GM12878 (cell line): ENCODE measurements around the gene EHBP1. TPM values are rescaled to one million over a fixed set of nuclear protein-coding genes. Genes with fewer than 3 reads are reported as not detected.
"Not testable (repeated sequence)": the region's sequence is repeated elsewhere in the genome, so short reads cannot be mapped to it uniquely, and the experiment has no call there.

Experiments
- ATAC-seq: fragments of 200-7000 bp; cut with Tn5 transposase; 3 replicates; pipeline ENCODE4 v1.9.1; 2020; ENCODE audit warnings: mild to moderate bottlenecking, moderate library complexity
- BruUV-seq: library from RNA; stranded (reverse); fragments of 400-500 nt; replicated peaks from 2 replicates; lab custom pipeline; 2021; lab: Mats Ljungman, UMichigan
- CTCF ChIA-PET: fragments of 300-600 bp; sonication (Branson Sonifier 250); formaldehyde crosslinking; extraction: SDS; loops from one replicate; lab custom pipeline; 2021; ENCODE audit warnings: inconsistent platforms; lab: Yijun Ruan, JAX
- POLR2A ChIA-PET: fragments of 350-600 bp; formaldehyde crosslinking; extraction: SDS; loops from one replicate; lab custom pipeline; 2021; ENCODE audit warnings: inconsistent platforms; lab: Charles Lee
- RAD21 ChIA-PET: fragments of 300-600 bp; sonication (Branson Sonifier 250); formaldehyde crosslinking; loops from one replicate; lab custom pipeline; 2023; ENCODE audit warnings: antibody characterized with exemption; ENCODE audit not compliant: unreplicated experiment; lab: Charles Lee
- SMC1A ChIA-PET: fragments of 300-600 bp; sonication (Branson Sonifier 250); formaldehyde crosslinking; loops from one replicate; lab custom pipeline; 2023; ENCODE audit not compliant: unreplicated experiment, uncharacterized antibody; lab: Charles Lee
- DNase-seq: peaks from one replicate; pipeline ENCODE4 v3.0.0-alpha.2; 2011; ENCODE audit warnings: low read depth, low spot score
- FAIRE-seq: peaks from 3 replicates; lab custom pipeline; 2011; peaks lifted over from hg19 to GRCh38; lab: Jason Lieb, UNC
- H2AFZ ChIP-seq: 2 replicates; pipeline ENCODE4 v1.6.0; 2011; ENCODE audit warnings: low read depth, low read length, control low read depth; ENCODE audit not compliant: control insufficient read depth
- H3K27ac ChIP-seq: 2 replicates; pipeline ENCODE4 v1.5.1; 2011; ENCODE audit warnings: control low read depth; ENCODE audit not compliant: control insufficient read depth, insufficient read depth
- H3K27me3 ChIP-seq, 2 experiments: replicated peaks in 1 of 2; 2 replicates each; pipeline versions ENCODE4 v1.6.0 to v1.6.1; 2011; ENCODE audit warnings: low read length in 1 of 2; ENCODE audit not compliant: control insufficient read depth in 2 of 2, insufficient read depth in 2 of 2
- H3K36me3 ChIP-seq, 2 experiments: 2 replicates each; pipeline ENCODE4 v1.5.1; 2011; ENCODE audit warnings: low read length in 1 of 2; ENCODE audit not compliant: control insufficient read depth in 2 of 2, insufficient read depth in 2 of 2
- H3K4me1 ChIP-seq: 2 replicates; pipeline ENCODE4 v1.6.1; 2011; ENCODE audit warnings: mild to moderate bottlenecking, low read length, moderate library complexity, mixed read lengths; ENCODE audit not compliant: control insufficient read depth, insufficient read depth
- H3K4me2 ChIP-seq: 2 replicates; pipeline ENCODE4 v1.6.0; 2011; ENCODE audit warnings: control low read depth; ENCODE audit not compliant: control insufficient read depth, insufficient read depth
- H3K4me3 ChIP-seq: fragments of 200-600 bp; sonication (generic); 2 replicates; pipeline ENCODE4 v1.5.1; 2016
- H3K79me2 ChIP-seq: 2 replicates; pipeline ENCODE4 v1.6.0; 2011; ENCODE audit warnings: low read length; ENCODE audit not compliant: control insufficient read depth, insufficient read depth
- H3K9ac ChIP-seq: 2 replicates; pipeline ENCODE4 v1.8.0; 2011; ENCODE audit warnings: low read length, control low read depth, mixed read lengths; ENCODE audit not compliant: control insufficient read depth, insufficient read depth
- H3K9me3 ChIP-seq: replicated peaks from 3 replicates; pipeline ENCODE4 v1.5.1; 2011; ENCODE audit warnings: mild to moderate bottlenecking, low read length; ENCODE audit not compliant: control insufficient read depth, insufficient read depth
- H4K20me1 ChIP-seq: 2 replicates; pipeline ENCODE4 v1.6.0; 2011; ENCODE audit not compliant: control insufficient read depth, insufficient read depth
- CTCF ChIP-seq, 3 experiments: IDR thresholded peaks in 2 of 3; conservative IDR thresholded peaks in 1 of 3; 2 replicates each; pipeline ENCODE4 v1.5.1; 2011; ENCODE audit warnings: low read depth in 3 of 3, low read length in 3 of 3, mild to moderate bottlenecking in 3 of 3, control low read depth in 2 of 3, moderate library complexity in 2 of 3, inconsistent platforms in 1 of 3, mixed read lengths in 1 of 3; ENCODE audit not compliant: control insufficient read depth in 2 of 3, insufficient read depth in 1 of 3; ENCODE audit errors: extremely low read depth in 1 of 3
- DPF2 ChIP-seq: fragments of 450-650 bp; IDR thresholded peaks from 2 replicates; pipeline ENCODE4 v1.6.1; 2017; ENCODE audit warnings: mild to moderate bottlenecking
- E2F4 ChIP-seq: IDR thresholded peaks from 2 replicates; pipeline ENCODE4 v1.6.1; 2012; ENCODE audit warnings: low read depth, low read length, improper control_type of control experiment
- RAD21 ChIP-seq: IDR thresholded peaks from 2 replicates; pipeline ENCODE4 v1.6.1; 2011; ENCODE audit warnings: mild to moderate bottlenecking, low read depth, low read length, moderate library complexity; ENCODE audit not compliant: insufficient read depth
- SMC3 ChIP-seq: IDR thresholded peaks from 2 replicates; pipeline ENCODE4 v1.6.1; 2011; ENCODE audit warnings: low read length, improper control_type of control experiment, borderline replicate concordance
- WGBS: methylation state at CpG from one replicate; pipeline ENCODE4 v1.1.6; 2016; ENCODE audit warnings: low lambda C conversion rate; ENCODE audit not compliant: insufficient replicate concordance, insufficient coverage; ENCODE audit errors: missing lambda C conversion rate; 5-methylcytosine and 5-hydroxymethylcytosine counted together
- in situ Hi-C: fragments of 300-500 bp; cut with MboI; formaldehyde crosslinking; loops from 9 replicates; pipeline ENCODE4 v1.14.3; 2018; ENCODE audit warnings: mixed read lengths
- intact Hi-C: fragments of 100-400 bp; cut with micrococcal nuclease; formaldehyde crosslinking; loops from one replicate; pipeline ENCODE4 v1.14.2; 2022; ENCODE audit not compliant: unreplicated experiment
- polyA plus RNA-seq, 11 experiments: library from polyadenylated mRNA; depleted of rRNA in 4 of 11; unstranded in 6 of 11; stranded (reverse) in 5 of 11; fragments of >200 nt; fragmentation: Nextera tagmentation in 4 of 11; fragmentation: Illumina TruSeq in 1 of 11; extraction: Ambion mirVana in 4 of 11; extraction: Trizol in 1 of 11; gene quantifications; 1 replicate in 1 of 11; 2 replicates in 10 of 11; pipeline versions ENCODE4 v1.2.1 to v1.2.3, GENCODE V29; 2011 to 2016; ENCODE audit warnings: inconsistent platforms in 2 of 11, missing spikeins in 2 of 11, low read depth in 1 of 11
- total RNA-seq, 4 experiments: library from RNA; depleted of rRNA in 3 of 4; stranded (reverse); fragments of >200 nt in 3 of 4; fragmentation: Illumina TruSeq in 1 of 4; extraction: Trizol in 1 of 4; gene quantifications; 2 replicates each; pipeline versions ENCODE4 v1.2.1 to v1.2.3, GENCODE V29; 2013 to 2021

Gene EHBP1
- total and polyA plus RNA-seq, 10 of the 15 experiments (the other 5 are each of a cell fraction or from before 2014, with no cell fraction given): 5.7 to 26.1 (median 13.6) TPM

- H3K27me3 ChIP-seq, DNase-seq, FAIRE-seq, CTCF ChIA-PET, ATAC-seq, H3K4me3 ChIP-seq, H4K20me1 ChIP-seq, H3K79me2 ChIP-seq, H3K36me3 ChIP-seq, H3K27ac ChIP-seq, in situ Hi-C loops, H3K9me3 ChIP-seq, BruUV-seq, H3K9ac ChIP-seq, H3K4me2 ChIP-seq, H2AFZ ChIP-seq, H3K4me1 ChIP-seq: not testable (repeated sequence)
- ChIA-PET SMC1A (interaction anchor here (1.5 kb wide), 1 partner anchor 8 kb away, joined by 3 read pairs; no protein-coding TSS in a partner anchor), RAD21 (interaction anchor here (0.7 kb wide), 1 partner anchor 25 kb away, joined by 6 read pairs; no protein-coding TSS in a partner anchor), POLR2A (interaction anchor here (0.7 kb wide), 1 partner anchor 544 kb away, joined by 4 read pairs; no protein-coding TSS in a partner anchor)
- intact Hi-C loops: loop anchor here (5.0 kb wide), 1 partner anchor 232 kb away; no protein-coding TSS in a partner anchor
- 92% methylated on average over 7 of the region's 8 CpGs for whole genome bisulfite sequencing
These were observed 314.2 kb downstream of the EHBP1 start for GRCh38 chr2:63019686-63020085.

DNA sequence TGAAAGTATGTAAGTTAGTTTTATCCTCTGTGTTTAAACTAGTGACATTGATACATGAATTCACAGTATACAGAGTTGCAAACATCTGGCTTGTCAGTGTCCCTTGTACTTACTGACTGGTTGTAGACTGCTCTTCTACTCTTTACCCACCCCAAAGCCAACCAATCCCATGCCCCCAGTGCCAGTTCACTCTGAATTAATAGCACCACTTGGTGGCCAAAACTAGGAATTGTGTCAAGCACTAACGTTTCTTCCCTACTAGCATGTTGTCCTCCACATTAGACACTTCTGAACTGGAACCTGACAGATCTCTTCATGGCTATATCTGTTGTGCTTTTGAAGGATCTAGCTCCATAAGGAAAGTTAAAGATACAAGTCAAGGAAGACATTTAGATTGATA is 317.9 kb downstream of the EHBP1 start:
- ATAC-seq: peak; percentile 88
- DNase-seq: peak; percentile 12
- no peaks in the 10 kb centered on the region for H3K36me3 ChIP-seq
- H3K4me1 ChIP-seq: no peaks in the 10 kb centered on the region
- no peak overlapping the region for H3K27ac ChIP-seq
- FAIRE-seq: no peak
- H3K79me2 ChIP-seq: no peaks in the 10 kb centered on the region
- ChIA-PET RAD21 (no interaction called here), SMC1A (interaction anchor here (0.5 to 2.1 kb wide), 9 partner anchors 10 to 1261 kb away, joined by 3 to 8 read pairs (median 4); no protein-coding TSS in a partner anchor), CTCF (interaction anchor here (0.6 to 4.5 kb wide), 7 partner anchors 12 to 960 kb away, joined by 3 to 18 read pairs (median 5); no protein-coding TSS in a partner anchor), POLR2A (no interaction called here)
- in situ Hi-C loops (no loop called here), intact Hi-C loops (loop anchor here (5.0 kb wide), 1 partner anchor 236 kb away; no protein-coding TSS in a partner anchor)
- no peak overlapping the region for H3K4me3 ChIP-seq
- H3K27me3 ChIP-seq: no peaks in the 10 kb centered on the region
- no peaks in the 10 kb centered on the region for H4K20me1 ChIP-seq
- no TSS peak for BruUV-seq
- H3K4me2 ChIP-seq: no peak overlapping the region
- 0% methylated on average over 1 of the region's 1 CpG for WGBS
- H3K9ac ChIP-seq: no peak overlapping the region
- no peaks in the 10 kb centered on the region for H3K9me3 ChIP-seq
- TF ChIP-seq RAD21 (peak; percentile 41; the same call in 1 of the 2 replicates), DPF2 (no peak), SMC3 (peak; percentile 27; the same call in 1 of the 2 replicates), CTCF (IDR thresholded peaks at IDR 0.05 in 2 of 3, conservative IDR thresholded peaks at IDR 0.05 in 1 of 3; ENCODE audit: control insufficient read depth in 2 of 3, extremely low read depth in 1 of 3, insufficient read depth in 1 of 3, low read depth in 3 of 3, low read length in 3 of 3) (peak; percentile 32 to 38 (median 34); a peak in 4 of 6 replicates), E2F4 (no peak)
- TF ChIP-seq, all 136 proteins: peak for 3
- no peak overlapping the region for H2AFZ ChIP-seq
